Measurements from ENCODE around the gene SIX1. TPM values are rescaled to one million over a fixed set of nuclear protein-coding genes. Genes with fewer than 3 reads are reported as not detected.

The SIX1 gene
- total RNA-seq, 1 donor from 2014 or later: 6.5 TPM

DNA sequence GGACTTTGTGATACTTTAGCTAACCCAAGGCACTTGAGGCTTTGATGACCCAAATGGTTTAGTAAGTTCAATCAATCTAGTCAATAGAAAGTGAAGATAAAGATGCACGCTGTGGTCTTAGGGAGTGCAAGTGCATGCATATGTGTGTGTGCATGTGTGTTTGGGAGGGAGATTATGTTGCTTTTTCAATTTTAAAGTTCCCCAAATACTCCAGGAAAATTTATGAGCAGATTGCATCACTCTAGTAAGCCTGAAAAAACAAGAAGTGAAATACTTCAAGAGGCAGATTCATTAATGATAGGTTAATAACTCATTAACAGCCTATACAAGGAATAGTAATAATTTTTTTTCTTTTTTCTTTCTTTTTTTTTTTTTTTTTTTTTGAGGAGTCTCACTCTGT, 12.4 kb upstream of the SIX1 start:
- TF ChIP-seq, protein P1, sequence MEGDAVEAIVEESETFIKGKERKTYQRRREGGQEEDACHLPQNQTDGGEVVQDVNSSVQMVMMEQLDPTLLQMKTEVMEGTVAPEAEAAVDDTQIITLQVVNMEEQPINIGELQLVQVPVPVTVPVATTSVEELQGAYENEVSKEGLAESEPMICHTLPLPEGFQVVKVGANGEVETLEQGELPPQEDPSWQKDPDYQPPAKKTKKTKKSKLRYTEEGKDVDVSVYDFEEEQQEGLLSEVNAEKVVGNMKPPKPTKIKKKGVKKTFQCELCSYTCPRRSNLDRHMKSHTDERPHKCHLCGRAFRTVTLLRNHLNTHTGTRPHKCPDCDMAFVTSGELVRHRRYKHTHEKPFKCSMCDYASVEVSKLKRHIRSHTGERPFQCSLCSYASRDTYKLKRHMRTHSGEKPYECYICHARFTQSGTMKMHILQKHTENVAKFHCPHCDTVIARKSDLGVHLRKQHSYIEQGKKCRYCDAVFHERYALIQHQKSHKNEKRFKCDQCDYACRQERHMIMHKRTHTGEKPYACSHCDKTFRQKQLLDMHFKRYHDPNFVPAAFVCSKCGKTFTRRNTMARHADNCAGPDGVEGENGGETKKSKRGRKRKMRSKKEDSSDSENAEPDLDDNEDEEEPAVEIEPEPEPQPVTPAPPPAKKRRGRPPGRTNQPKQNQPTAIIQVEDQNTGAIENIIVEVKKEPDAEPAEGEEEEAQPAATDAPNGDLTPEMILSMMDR (conservative IDR thresholded peaks at IDR 0.05; ENCODE audit: low read depth, low read length): no peak
- no peak for DNase-seq (ENCODE audit: low read depth)

DNA sequence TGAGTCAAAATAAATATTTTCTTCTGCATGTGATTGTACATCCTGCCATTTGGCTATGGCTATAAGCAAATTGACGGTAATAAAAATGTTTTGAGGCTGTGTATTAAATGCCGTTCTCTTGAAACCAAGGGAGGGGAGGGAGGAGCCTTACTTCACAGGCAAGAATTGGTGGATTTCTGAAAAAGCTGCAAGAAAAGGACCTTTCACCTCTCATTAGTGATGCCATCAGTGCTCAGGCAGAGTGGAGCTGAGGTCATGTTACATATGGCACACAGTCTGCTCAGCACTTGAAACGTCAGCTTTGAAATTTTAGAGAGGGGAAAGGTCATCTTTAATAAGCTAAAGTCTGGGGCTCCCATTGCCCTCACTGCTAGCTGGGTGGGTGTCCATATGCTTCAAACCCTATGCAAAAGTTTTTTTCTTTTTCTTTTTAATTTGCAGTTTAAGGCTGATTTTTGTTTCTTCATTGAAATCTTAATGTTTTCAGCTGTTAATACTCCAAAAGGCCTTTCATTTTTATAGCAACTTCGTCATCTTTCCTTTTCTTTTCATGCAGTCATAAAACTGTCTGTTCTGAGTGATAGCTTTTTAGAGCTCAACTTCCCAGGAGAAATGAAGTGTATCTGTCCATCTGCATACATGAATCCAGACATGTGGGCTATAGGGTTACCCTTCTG, 9.8 kb upstream of the SIX1 start:
- TF ChIP-seq, protein P1 (conservative IDR thresholded peaks at IDR 0.05; ENCODE audit: low read depth, low read length): no peak
- no peak for DNase-seq (ENCODE audit: low read depth)
- no peak overlapping the region for H3K4me3 ChIP-seq (ENCODE audit: low read depth, low read length)

More for the DNA sequence above, 12.4 kb upstream of the SIX1 start:
- H3K4me3 ChIP-seq (ENCODE audit: low read depth, low read length): no peak overlapping the region

DNA sequence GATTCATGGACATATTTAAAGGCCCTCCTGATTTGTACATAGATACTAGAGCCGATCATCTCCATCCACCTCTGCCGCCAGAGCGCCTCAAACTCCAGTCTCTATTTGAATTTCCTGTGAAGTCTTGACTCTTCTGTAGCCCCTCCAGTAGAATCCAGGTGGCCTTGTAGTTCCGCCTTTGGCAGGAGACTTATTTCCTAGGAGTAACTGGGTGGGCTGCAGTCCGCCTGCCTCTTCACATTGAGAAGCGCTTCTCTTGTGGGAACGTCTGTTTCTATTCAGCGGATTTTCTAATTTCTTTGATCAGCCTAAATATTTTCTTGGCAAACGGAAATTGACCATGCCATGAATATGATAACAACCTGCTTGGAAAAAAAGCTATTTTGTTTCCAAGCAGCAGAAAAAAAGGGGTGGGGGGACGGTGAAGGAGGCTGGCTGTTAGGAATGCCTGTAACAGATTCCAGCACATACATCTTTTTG, 9.0 kb upstream of the SIX1 start:
- peak overlapping the region; percentile 93 for H3K4me3 ChIP-seq (ENCODE audit: low read depth, low read length)
- DNase-seq (ENCODE audit: low read depth): no peak

DNA sequence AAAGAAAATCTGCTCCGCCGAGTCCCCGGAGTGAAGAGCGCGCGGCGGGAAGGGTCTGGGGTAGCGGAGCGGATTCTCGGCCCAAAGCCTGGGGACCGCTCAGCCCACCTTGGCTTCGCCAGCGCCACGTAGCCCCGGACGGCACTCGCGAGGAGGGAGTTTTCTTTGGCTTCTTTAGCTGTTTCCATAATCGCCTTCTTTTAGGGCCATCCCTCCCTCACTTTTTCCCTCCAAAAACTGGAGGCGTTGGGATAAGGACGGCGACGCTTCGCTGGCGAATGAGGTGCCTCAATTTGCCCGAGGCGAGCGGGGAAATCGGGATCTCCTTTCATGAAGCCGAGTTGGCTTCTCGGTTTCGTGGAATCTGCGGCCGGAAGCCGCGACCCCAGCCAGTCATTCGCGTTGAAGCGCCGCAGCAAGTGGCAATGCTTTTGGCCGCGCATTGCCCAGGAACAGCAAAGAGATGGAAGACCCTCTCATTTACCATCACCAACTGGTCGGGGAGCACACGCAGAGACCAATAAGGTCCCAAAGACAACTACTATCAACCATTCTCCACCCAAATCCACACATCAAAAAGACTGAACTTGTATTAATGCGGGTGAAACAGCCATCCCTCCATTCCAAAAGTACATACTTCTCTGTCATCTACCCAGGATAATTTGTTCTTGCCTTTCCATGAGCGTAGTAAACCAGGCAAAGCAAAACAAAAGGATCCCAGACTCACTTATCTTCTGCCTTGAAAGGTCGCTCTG, 8.4 kb upstream of the SIX1 start:
- TF ChIP-seq, protein P1 (conservative IDR thresholded peaks at IDR 0.05; ENCODE audit: low read depth, low read length): no peak
- peak overlapping the region; percentile 93 for H3K4me3 ChIP-seq (ENCODE audit: low read depth, low read length)
- DNase-seq (ENCODE audit: low read depth): no peak

More for the DNA sequence above, 9.0 kb upstream of the SIX1 start:
- TF ChIP-seq, protein P1 (conservative IDR thresholded peaks at IDR 0.05; ENCODE audit: low read depth, low read length): no peak

DNA sequence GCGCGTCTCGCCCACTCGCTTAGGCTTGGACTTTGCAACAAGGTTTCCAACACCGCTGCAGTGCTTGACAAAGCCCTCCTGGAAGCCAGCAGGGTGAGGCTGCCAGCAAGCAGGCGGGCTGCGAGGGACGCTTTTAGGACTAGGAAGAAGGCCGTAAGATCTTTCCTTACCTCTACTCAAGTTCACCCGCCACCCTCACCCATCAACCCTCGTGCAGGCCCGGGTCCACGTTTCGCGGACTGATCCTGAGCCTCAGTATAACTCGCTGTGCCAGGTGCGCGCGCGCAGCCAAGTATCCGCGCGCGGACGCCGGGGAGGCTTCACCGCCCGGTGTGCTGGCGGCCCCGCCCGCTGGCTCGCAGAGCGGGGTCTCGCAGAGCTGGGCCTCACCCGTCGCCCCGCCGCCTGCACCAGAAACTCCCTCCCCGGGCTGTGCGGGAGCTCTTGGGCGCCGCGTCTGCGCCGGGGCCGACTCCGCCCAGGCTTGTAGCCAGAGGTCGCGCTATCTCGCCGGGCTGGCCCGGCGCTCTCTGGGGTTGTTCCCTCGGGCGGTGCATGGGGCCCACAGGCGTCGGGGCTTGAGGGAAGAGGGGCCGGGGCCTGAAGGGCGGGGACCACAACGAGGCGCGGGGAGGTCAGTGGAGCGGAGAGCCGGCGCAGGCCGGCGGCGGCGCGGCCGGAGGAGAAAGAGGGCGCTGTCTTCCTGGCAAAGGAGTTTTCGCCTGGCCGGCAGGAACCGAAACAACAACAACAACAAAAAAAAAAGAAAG, 7.6 kb upstream of the SIX1 start:
- DNase-seq (ENCODE audit: low read depth): no peak
- H3K4me3 ChIP-seq (ENCODE audit: low read depth, low read length): peak overlapping the region; percentile 93
- TF ChIP-seq, protein P1 (conservative IDR thresholded peaks at IDR 0.05; ENCODE audit: low read depth, low read length): peak; percentile 63

DNA sequence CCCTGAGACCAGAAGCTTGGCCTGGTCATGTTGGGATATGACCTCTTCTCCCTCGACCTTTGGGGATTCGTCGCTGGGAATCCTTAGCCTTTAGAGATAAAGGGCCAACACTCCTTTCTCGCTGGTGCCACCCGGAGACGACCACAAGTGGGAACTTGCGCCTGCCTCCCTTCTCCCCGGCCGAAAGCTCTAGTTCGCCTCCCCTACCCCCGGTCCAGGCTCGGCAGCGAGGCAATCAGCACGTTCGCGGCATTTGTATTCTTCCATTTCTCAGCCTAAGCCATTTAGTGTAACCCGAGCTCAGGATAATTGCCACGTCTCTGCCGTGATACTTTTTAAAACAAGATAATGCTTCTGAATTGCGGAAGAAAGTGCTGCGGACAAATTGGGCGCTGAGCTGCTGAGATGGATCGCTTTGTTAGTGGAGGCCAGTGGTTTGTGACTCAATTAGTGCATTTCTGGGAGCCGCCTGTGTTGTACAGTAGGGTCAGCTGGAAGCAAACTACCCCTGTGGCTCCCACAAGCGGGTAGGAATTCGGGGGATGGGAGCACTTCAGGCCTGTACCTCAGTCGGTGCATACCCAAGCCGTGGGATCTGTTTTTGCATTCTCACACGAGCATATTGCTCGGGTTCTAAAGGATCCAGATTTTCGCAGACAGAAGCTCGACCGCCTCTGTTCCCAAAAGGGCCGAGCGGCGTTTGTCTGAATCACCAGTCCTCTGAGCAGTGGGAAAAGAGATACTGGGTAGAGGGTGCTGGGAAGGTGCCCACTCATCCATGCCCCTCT, 6.8 kb upstream of the SIX1 start:
- TF ChIP-seq, protein P1 (conservative IDR thresholded peaks at IDR 0.05; ENCODE audit: low read depth, low read length): no peak
- DNase-seq (ENCODE audit: low read depth): no peak
- peak overlapping the region; percentile 93 for H3K4me3 ChIP-seq (ENCODE audit: low read depth, low read length)
